ENCODE measurements around the gene RTL10.
"Not testable (repeated sequence)": the region's sequence is repeated elsewhere in the genome, so short reads cannot be mapped to it uniquely, and the experiment has no call there.

The RTL10 gene

GRCh38 chr22:19888131-19888746 is 33.6 kb upstream of the RTL10 start:
- no peak for DNase-seq

- no peak for DNase-seq
Measured at GRCh38 chr22:19887256-19887985, 32.7 kb upstream of the RTL10 start.

GRCh38 chr22:19886605-19887255 is 32.1 kb upstream of the RTL10 start:
- DNase-seq: no peak

GRCh38 chr22:19885841-19886592 is 31.3 kb upstream of the RTL10 start:
- DNase-seq: no peak

GRCh38 chr22:19884954-19885751 is 30.5 kb upstream of the RTL10 start:
- DNase-seq: no peak

- DNase-seq: no peak
Measured at GRCh38 chr22:19884161-19884953, 29.7 kb upstream of the RTL10 start.

- DNase-seq: not testable (repeated sequence)
Measured at GRCh38 chr22:19883446-19883845, 28.8 kb upstream of the RTL10 start.

- no peak for DNase-seq
Measured at GRCh38 chr22:19882446-19883381, 28.0 kb upstream of the RTL10 start.

GRCh38 chr22:19880786-19881569 is 26.3 kb upstream of the RTL10 start:
- no peak for DNase-seq

- no peak for DNase-seq
Measured at GRCh38 chr22:19879992-19880785, 25.5 kb upstream of the RTL10 start.

- DNase-seq: no peak
Measured at GRCh38 chr22:19879643-19879991, 24.9 kb upstream of the RTL10 start.

GRCh38 chr22:19879246-19879570 is 24.5 kb upstream of the RTL10 start:
- no peak for DNase-seq

GRCh38 chr22:19878461-19879245 is 24.0 kb upstream of the RTL10 start:
- DNase-seq: no peak

- no peak for DNase-seq
Measured at GRCh38 chr22:19877626-19878339, 23.1 kb upstream of the RTL10 start.

- DNase-seq: no peak
Measured at GRCh38 chr22:19876941-19877625, 22.4 kb upstream of the RTL10 start.

GRCh38 chr22:19876314-19876940 is 21.8 kb upstream of the RTL10 start:
- no peak for DNase-seq

All from NCI-H748 treated with DMSO at 0.1 percent for 48 hours (cell line).